ENCODE results near the gene INPP5D.

INPP5D gene

DNA sequence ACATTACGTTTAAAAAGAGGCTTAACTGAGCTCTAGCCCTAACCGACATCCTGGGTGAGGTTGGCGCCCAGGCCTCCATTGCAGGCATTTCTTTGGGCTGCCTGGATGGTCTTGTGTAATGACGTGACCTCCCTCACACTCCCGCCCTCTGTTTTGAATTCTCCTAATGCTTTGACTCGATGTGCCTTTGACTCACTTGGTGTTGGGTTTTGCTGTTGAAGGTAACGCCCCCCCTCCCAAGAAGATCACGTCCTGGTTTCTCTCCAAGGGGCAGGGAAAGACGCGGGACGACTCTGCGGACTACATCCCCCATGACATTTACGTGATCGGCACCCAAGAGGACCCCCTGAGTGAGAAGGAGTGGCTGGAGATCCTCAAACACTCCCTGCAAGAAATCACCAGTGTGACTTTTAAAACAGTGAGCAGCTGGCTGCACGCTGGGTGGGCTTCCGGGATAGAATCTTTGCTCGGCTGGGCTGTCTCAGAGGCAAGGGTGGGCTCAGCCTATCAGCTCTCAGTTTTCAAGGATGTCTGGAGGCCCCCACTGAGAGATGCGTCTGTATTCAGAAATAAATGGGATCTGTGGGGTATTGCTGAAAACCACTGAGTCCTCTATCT, 103.5 kb downstream of the INPP5D start:
- no peaks in the 10 kb centered on the region for H3K36me3 ChIP-seq (ENCODE audit: insufficient read depth, low read length)
- peaks cover under 1% of the 10 kb centered on the region for H3K27me3 ChIP-seq (ENCODE audit: control insufficient read depth, insufficient read depth, low read length)

DNA sequence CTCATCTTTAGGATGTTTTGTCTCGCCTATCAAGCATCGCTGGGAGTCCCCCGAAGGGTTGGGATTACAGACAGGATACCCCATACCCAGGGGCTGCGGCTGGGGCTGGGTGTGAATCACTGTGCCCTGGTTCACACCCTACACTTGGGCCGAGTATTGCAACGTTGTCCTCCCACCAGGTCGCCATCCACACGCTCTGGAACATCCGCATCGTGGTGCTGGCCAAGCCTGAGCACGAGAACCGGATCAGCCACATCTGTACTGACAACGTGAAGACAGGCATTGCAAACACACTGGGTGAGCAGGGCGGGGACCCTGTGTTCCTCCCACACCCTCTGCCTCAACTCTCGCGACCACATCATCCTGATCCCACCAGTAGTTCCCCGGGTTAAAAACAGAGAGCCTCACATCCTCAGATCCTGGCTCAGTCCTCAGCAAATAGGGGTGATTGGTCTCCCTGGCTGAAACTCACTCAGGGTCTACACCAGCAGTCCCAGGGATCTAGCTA, 104.0 kb downstream of the INPP5D start:
- Histone ChIP-seq H3K9ac (ENCODE audit: low read depth, low read length) (no peak overlapping the region), H3K4me1 (ENCODE audit: control insufficient read depth, insufficient read depth, low read length) (peaks cover 3% of the 10 kb centered on the region), H3K27me3 (ENCODE audit: control insufficient read depth, insufficient read depth, low read length) (no peaks in the 10 kb centered on the region), H3K4me3 (ENCODE audit: low read length) (no peak overlapping the region), H3K36me3 (ENCODE audit: insufficient read depth, low read length) (no peaks in the 10 kb centered on the region), H3K4me2 (ENCODE audit: low read length) (no peak overlapping the region), H3K9me3 (replicated peaks; ENCODE audit: low read length) (no peaks in the 10 kb centered on the region)

More for the DNA sequence above, 103.5 kb downstream of the INPP5D start:
- peaks cover 3% of the 10 kb centered on the region for H3K4me1 ChIP-seq (ENCODE audit: control insufficient read depth, insufficient read depth, low read length)
- no peak overlapping the region for H3K9ac ChIP-seq (ENCODE audit: low read depth, low read length)
- H3K4me3 ChIP-seq (ENCODE audit: low read length) = no peak overlapping the region
- H3K4me2 ChIP-seq (ENCODE audit: low read length) = no peak overlapping the region
- no peaks in the 10 kb centered on the region for H3K9me3 ChIP-seq (replicated peaks; ENCODE audit: low read length)

DNA sequence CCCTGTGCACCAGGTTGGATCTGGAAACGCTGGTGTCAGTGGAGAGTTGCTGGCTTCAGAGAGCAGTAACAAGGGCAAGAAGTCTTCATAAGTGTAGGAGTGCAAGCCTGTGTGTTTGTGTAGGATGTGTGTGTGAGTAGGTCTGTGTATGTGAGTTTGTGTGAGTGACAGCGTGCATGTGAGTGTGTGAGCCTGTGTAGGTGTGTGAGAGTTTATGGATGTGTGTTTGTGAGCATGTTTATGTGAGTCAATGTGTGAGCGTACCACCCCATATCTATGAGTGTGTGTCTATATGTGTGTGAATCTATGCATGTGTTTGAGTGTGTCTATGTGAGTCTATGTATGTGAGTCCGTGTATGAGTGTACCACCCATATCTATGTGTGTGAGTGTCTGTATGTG, 104.8 kb downstream of the INPP5D start:
- no peaks in the 10 kb centered on the region for H3K27me3 ChIP-seq (ENCODE audit: control insufficient read depth, insufficient read depth, low read length)
- H3K36me3 ChIP-seq (ENCODE audit: insufficient read depth, low read length) = no peaks in the 10 kb centered on the region
- no peak overlapping the region for H3K9ac ChIP-seq (ENCODE audit: low read depth, low read length)
- H3K4me2 ChIP-seq (ENCODE audit: low read length) = no peak overlapping the region
- H3K4me3 ChIP-seq (ENCODE audit: low read length) = no peak overlapping the region
- peaks cover 3% of the 10 kb centered on the region for H3K4me1 ChIP-seq (ENCODE audit: control insufficient read depth, insufficient read depth, low read length)
- H3K9me3 ChIP-seq (replicated peaks; ENCODE audit: low read length) = no peaks in the 10 kb centered on the region

DNA sequence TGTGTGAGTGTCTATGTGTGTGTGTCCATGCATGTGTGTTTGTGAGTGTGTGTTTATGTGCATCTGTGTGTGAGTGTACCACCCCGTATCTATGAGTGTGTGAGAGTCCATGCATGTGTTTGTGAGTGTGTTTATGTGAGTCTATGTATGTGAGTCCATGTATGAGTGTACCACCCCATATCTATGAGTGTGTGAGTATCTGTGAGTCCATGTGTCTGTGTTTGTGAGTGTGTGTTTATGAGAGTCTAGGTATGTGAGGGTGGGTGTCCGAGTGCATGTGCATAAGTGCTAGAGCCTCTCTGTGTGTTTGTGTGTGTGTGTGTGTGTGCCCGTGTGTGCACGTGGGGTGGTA, 105.4 kb downstream of the INPP5D start:
- no peak overlapping the region for H3K9ac ChIP-seq (ENCODE audit: low read depth, low read length)
- H3K27me3 ChIP-seq (ENCODE audit: control insufficient read depth, insufficient read depth, low read length) = no peaks in the 10 kb centered on the region
- no peak overlapping the region for H3K4me2 ChIP-seq (ENCODE audit: low read length)
- H3K4me3 ChIP-seq (ENCODE audit: low read length) = no peak overlapping the region
- no peaks in the 10 kb centered on the region for H3K9me3 ChIP-seq (replicated peaks; ENCODE audit: low read length)
- H3K4me1 ChIP-seq (ENCODE audit: control insufficient read depth, insufficient read depth, low read length) = peaks cover 3% of the 10 kb centered on the region
- H3K36me3 ChIP-seq (ENCODE audit: insufficient read depth, low read length) = no peaks in the 10 kb centered on the region

DNA sequence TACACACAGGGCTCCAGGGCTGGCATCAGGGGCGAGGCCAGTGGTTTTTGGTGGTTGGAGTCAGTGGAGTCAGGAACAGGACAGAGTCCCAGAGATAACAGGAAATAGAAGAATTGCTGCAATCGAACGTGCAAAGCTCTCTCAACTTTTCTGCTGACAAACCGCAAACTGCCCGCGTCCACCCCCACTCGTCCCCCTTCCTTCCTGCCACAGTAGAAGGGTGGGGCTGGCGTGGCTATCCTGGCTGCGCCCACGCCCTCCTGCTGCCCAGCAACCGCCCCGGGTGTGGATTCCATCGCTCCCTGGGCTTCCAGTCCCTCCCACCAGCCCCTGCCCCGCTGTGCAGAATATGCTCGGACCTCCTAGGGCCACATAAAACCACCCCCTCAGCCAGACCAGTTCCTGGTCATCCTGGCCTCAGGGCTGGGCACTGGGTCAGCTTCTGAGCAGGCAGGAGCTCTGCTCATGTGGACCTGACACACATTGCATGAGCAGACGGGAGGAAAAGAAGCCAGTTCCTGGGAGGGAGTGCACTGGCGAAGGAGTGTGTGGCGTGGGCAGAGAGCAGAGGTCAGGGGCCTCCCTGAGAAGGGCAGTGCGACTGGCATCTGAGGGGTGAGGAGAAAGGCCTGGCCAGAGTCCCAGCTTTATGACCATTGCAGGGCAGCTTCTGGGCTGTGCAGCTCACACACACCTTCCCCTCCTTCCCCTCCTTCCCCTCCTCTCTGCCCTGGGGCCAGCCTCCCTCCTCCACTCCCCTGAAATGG, 105.9 kb downstream of the INPP5D start:
- Histone ChIP-seq H3K9ac (ENCODE audit: low read depth, low read length) (no peak overlapping the region), H3K36me3 (ENCODE audit: insufficient read depth, low read length) (no peaks in the 10 kb centered on the region), H3K9me3 (replicated peaks; ENCODE audit: low read length) (no peaks in the 10 kb centered on the region), H3K4me3 (ENCODE audit: low read length) (no peak overlapping the region), H3K4me1 (ENCODE audit: control insufficient read depth, insufficient read depth, low read length) (peaks cover 3% of the 10 kb centered on the region), H3K27me3 (ENCODE audit: control insufficient read depth, insufficient read depth, low read length) (no peaks in the 10 kb centered on the region), H3K4me2 (ENCODE audit: low read length) (peak overlapping the region; percentile 35)

DNA sequence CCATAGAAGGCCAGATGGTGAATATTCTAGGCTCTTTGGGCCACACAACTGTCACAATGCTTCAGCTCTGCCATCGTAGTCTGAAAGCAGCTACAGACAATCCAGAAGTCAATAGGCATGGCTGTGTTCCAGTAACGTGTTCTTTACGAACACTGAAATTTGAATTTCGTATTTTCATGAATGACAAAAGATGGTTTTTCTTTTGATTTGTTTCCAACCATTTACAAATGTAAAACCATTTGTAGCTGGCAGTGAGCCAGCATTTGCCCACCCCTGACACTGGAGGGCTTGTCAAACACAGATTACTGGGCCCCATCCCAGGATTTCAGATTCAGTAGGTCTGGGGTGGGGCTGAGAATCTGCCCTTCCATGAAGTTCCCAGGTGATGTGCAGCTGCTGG, 108.3 kb downstream of the INPP5D start:
- Histone ChIP-seq H3K36me3 (ENCODE audit: insufficient read depth, low read length) (no peaks in the 10 kb centered on the region), H3K27me3 (ENCODE audit: control insufficient read depth, insufficient read depth, low read length) (no peaks in the 10 kb centered on the region), H3K9ac (ENCODE audit: low read depth, low read length) (no peak overlapping the region), H3K4me3 (ENCODE audit: low read length) (no peak overlapping the region), H3K4me2 (ENCODE audit: low read length) (no peak overlapping the region), H3K4me1 (ENCODE audit: control insufficient read depth, insufficient read depth, low read length) (peaks cover 3% of the 10 kb centered on the region), H3K9me3 (replicated peaks; ENCODE audit: low read length) (no peaks in the 10 kb centered on the region)

DNA sequence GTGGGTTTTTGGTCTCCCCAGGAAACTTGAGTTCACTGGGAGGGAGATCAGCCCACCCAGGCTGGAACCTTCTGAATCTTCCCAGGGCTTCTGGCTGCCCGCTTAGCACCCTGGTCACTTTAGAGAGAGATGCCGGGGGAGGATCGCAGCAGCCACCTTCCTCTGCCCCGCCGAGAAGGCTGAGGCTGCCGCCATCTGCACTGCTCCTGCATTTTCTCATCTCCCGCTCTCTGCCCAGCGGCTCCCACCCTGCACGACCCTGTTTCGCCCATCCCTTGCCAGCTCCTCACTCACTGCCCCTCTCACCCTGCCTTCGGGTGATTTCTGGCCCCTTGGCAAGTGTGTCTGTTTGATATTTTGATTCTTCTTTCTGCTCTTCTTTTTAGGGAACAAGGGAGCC, 108.8 kb downstream of the INPP5D start:
- Histone ChIP-seq H3K27me3 (ENCODE audit: control insufficient read depth, insufficient read depth, low read length) (no peaks in the 10 kb centered on the region), H3K9me3 (replicated peaks; ENCODE audit: low read length) (no peaks in the 10 kb centered on the region), H3K4me3 (ENCODE audit: low read length) (no peak overlapping the region), H3K36me3 (ENCODE audit: insufficient read depth, low read length) (no peaks in the 10 kb centered on the region), H3K9ac (ENCODE audit: low read depth, low read length) (no peak overlapping the region), H3K4me1 (ENCODE audit: control insufficient read depth, insufficient read depth, low read length) (peaks cover 3% of the 10 kb centered on the region), H3K4me2 (ENCODE audit: low read length) (no peak overlapping the region)

DNA sequence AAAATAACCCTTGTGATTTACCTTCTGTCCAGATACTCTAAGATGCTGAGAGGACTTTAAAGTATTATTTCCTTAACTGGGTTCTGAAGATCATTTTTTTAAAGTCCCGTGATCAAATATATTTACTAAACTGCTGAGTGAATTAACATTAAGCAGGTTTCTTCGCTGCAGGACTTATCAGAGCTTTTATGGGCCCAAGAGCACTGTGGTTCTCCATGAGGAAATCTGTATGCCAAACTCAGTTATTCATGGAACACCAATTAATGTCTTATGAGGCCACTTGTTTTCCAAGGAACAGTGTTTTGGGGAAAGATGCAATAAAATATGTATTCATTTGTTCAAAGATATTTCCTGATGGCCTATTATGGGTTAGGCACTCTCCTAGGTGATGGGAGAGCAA, 111.2 kb downstream of the INPP5D start:
- no peaks in the 10 kb centered on the region for H3K27me3 ChIP-seq (ENCODE audit: control insufficient read depth, insufficient read depth, low read length)
- no peaks in the 10 kb centered on the region for H3K4me1 ChIP-seq (ENCODE audit: control insufficient read depth, insufficient read depth, low read length)
- no peak overlapping the region for H3K9ac ChIP-seq (ENCODE audit: low read depth, low read length)
- H3K9me3 ChIP-seq (replicated peaks; ENCODE audit: low read length) = no peaks in the 10 kb centered on the region
- no peak overlapping the region for H3K4me3 ChIP-seq (ENCODE audit: low read length)
- H3K36me3 ChIP-seq (ENCODE audit: insufficient read depth, low read length) = no peaks in the 10 kb centered on the region
- H3K4me2 ChIP-seq (ENCODE audit: low read length) = no peak overlapping the region

DNA sequence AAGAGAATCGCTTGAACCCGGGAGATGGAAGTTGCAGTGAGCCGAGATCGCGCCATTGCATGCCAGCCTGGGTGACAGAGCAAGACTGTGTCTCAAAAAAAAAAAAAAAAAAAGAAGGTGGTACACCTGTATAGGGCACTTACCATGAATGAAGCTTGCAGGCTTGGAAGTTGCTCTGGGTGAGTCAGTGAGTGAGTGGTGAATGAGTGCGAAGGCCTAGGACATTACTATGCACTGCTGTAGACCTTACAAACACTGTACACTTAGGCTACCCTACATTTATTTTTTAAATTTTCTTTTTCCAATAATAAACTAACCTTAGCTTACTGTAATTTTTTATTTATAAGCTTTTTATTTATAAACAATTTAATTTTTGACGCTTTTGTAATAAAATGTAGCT, 113.0 kb downstream of the INPP5D start:
- no peak overlapping the region for H3K4me3 ChIP-seq (ENCODE audit: low read length)
- H3K36me3 ChIP-seq (ENCODE audit: insufficient read depth, low read length) = no peaks in the 10 kb centered on the region
- no peaks in the 10 kb centered on the region for H3K27me3 ChIP-seq (ENCODE audit: control insufficient read depth, insufficient read depth, low read length)
- H3K9me3 ChIP-seq (replicated peaks; ENCODE audit: low read length) = no peaks in the 10 kb centered on the region
- no peak overlapping the region for H3K4me2 ChIP-seq (ENCODE audit: low read length)
- H3K9ac ChIP-seq (ENCODE audit: low read depth, low read length) = no peak overlapping the region
- no peaks in the 10 kb centered on the region for H3K4me1 ChIP-seq (ENCODE audit: control insufficient read depth, insufficient read depth, low read length)

DNA sequence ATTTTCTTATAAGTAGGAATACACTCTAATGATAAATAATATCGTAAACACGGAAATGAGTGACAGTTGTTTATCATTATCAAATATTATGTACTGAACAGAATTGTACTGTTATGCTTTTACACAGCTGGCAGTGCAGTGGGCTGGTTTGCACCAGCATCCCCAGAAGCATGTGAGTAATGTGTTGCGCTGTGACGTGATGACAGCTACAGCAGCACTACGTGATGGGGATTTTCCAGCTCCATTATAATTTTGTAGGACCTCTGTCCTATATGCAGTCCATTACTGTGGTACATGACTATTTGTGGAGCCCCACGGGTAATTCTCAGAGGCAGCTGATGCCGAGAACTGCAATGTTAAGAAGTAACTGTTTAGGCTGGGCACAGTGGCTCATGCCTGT, 114.0 kb downstream of the INPP5D start:
- no peak overlapping the region for H3K4me2 ChIP-seq (ENCODE audit: low read length)
- no peaks in the 10 kb centered on the region for H3K9me3 ChIP-seq (replicated peaks; ENCODE audit: low read length)
- no peak overlapping the region for H3K9ac ChIP-seq (ENCODE audit: low read depth, low read length)
- H3K4me1 ChIP-seq (ENCODE audit: control insufficient read depth, insufficient read depth, low read length) = no peaks in the 10 kb centered on the region
- H3K4me3 ChIP-seq (ENCODE audit: low read length) = no peak overlapping the region
- no peaks in the 10 kb centered on the region for H3K27me3 ChIP-seq (ENCODE audit: control insufficient read depth, insufficient read depth, low read length)
- no peaks in the 10 kb centered on the region for H3K36me3 ChIP-seq (ENCODE audit: insufficient read depth, low read length)

DNA sequence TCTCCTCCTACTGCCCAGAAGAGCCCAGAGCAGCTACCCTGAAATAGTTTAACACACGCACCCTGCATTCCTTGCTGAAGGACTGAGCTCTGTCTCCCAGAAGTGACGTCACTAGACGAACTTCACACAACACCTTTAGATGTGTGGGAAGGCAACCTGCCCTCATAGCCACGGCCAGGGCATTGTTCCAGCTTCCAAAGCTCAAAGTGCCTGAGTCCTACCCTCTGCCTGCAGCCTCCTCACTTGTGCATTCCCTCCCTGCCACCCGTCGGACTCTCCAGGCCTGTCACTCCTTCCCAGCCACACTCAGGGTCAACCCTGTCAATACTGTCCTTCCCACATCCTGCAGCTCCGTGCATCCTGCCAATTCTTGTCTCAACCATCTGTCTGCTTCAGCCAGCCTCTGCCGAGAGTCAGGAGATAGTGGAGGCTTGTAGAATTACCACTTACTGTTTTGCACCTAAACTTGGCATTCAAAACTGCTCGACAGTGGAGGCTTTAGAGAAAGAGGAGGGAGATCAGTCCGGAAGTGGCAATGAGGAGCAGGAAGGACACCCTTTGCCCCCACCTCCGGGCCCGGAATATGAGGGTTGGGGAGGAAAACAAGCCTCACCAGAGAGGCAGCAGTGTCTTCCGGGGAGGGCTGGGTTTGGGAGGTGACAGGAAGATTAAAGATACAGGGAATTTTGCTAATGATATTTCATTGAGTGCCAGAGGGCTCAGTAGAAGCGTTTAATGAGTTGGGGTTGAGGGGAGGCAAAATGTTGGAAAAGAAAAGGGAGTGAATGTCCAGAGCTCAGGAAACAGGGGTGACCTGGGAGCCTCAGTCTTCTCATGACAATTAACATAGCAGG, 119.1 kb downstream of the INPP5D start:
- Histone ChIP-seq H3K36me3 (ENCODE audit: insufficient read depth, low read length) (no peaks in the 10 kb centered on the region), H3K9me3 (replicated peaks; ENCODE audit: low read length) (no peaks in the 10 kb centered on the region), H3K9ac (ENCODE audit: low read depth, low read length) (no peak overlapping the region), H3K4me2 (ENCODE audit: low read length) (no peak overlapping the region), H3K4me3 (ENCODE audit: low read length) (no peak overlapping the region), H3K4me1 (ENCODE audit: control insufficient read depth, insufficient read depth, low read length) (no peaks in the 10 kb centered on the region), H3K27me3 (ENCODE audit: control insufficient read depth, insufficient read depth, low read length) (peaks cover 12% of the 10 kb centered on the region)
